Esophagus muscularis mucosa (tissue), 3 donors: ENCODE results near the gene PNPLA7.

Experiments
- POLR2A ChIP-seq: fragments of 450-650 bp; IDR thresholded peaks from one replicate; pipeline ENCODE4 v1.6.1; 2017; ENCODE audit warnings: antibody characterized with exemption, moderate library complexity, mild to moderate bottlenecking, low read depth
- POLR2AphosphoS5 ChIP-seq, 2 donors: sonication (generic); formaldehyde crosslinking; IDR thresholded peaks; one replicate each; pipeline ENCODE4 v1.6.1; 2017; ENCODE audit warnings: antibody characterized with exemption in 2 of 2
- TF ChIP-seq, protein P1 (sequence below), 3 experiments: fragments of 200-600 bp in 2 of 3; fragments of 450-650 bp in 1 of 3; sonication (generic) in 2 of 3; IDR thresholded peaks; one replicate each; pipeline ENCODE4 v1.5.1; 2017 to 2019; ENCODE audit warnings: antibody characterized with exemption in 3 of 3, mild to moderate bottlenecking in 2 of 3, moderate library complexity in 1 of 3

DNA sequence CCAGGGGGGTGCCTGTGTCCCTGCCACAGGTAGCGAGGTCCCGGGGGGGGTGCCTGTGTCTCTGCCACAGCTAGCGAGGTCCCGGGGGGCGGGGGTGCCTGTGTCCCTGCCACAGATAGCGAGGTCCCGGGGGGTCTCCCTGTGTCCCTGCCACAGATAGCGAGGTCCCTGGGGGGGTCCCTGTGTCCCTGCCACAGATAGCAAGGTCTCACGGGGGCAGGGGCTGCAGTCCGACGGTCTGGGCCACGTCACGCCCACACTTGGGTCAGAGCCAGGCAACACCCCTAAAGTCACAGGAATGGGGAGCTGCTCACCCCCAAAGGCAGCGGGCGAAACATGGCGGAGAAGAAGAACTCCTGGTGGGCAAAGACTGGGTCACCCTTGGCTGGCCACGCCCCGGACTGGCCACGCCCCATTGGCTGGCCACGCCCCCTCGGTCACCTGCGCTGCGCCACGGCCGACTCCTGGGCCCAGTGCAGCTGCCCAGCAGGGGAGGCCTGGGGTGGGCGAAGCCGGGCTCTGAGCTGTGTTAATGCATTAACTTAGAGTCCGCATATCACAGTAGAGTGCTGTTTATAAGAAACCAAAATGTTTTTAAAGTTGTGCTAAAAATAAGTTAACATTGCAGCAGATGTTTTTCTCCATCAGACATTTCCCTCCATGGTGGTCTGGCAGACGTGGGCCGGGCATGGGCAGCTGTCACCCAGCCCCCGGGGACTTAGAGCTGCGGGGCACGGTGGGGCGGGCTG lies 120.1 kb downstream of the PNPLA7 start:
- TF ChIP-seq, protein P1, sequence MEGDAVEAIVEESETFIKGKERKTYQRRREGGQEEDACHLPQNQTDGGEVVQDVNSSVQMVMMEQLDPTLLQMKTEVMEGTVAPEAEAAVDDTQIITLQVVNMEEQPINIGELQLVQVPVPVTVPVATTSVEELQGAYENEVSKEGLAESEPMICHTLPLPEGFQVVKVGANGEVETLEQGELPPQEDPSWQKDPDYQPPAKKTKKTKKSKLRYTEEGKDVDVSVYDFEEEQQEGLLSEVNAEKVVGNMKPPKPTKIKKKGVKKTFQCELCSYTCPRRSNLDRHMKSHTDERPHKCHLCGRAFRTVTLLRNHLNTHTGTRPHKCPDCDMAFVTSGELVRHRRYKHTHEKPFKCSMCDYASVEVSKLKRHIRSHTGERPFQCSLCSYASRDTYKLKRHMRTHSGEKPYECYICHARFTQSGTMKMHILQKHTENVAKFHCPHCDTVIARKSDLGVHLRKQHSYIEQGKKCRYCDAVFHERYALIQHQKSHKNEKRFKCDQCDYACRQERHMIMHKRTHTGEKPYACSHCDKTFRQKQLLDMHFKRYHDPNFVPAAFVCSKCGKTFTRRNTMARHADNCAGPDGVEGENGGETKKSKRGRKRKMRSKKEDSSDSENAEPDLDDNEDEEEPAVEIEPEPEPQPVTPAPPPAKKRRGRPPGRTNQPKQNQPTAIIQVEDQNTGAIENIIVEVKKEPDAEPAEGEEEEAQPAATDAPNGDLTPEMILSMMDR (IDR thresholded peaks at IDR 0.05), result no peak
- TF ChIP-seq POLR2A (no peak), POLR2AphosphoS5 (IDR thresholded peaks at IDR 0.05) (no peak)
